CD8-positive, alpha-beta memory T cell (primary cell): ENCODE results near the gene C10orf105. TPM values are rescaled to one million over a fixed set of nuclear protein-coding genes. Genes with fewer than 3 reads are reported as not detected.
A peak's percentile ranks its signal among the peaks of the same experiment; 100 is the strongest.

Experiments used
- CTCF ChIA-PET: fragments of 350-600 bp; sonication (Branson Sonifier 250); formaldehyde crosslinking; loops from one replicate; lab custom pipeline; 2021; ENCODE audit warnings: antibody characterized with exemption; lab: Charles Lee
- POLR2A ChIA-PET: fragments of 350-600 bp; sonication (Branson Sonifier 250); formaldehyde crosslinking; loops from one replicate; lab custom pipeline; 2021; ENCODE audit warnings: antibody characterized with exemption; lab: Charles Lee
- DNase-seq, 5 donors: peaks; one replicate each; pipeline versions ENCODE4 v3.0.0 to v3.0.0-alpha.2; 2020 to 2022; ENCODE audit warnings: mixed read lengths in 1 of 5
- H3K27ac ChIP-seq: one replicate; pipeline ENCODE4 v1.7.0; 2013; ENCODE audit warnings: low read depth, mild to moderate bottlenecking, low read length, moderate library complexity
- H3K27me3 ChIP-seq: 2 replicates; pipeline ENCODE4 v1.7.0; 2013; ENCODE audit warnings: low read length, mild to moderate bottlenecking; ENCODE audit not compliant: insufficient read depth, poor library complexity, severe bottlenecking
- H3K36me3 ChIP-seq: 2 replicates; pipeline ENCODE4 v1.7.0; 2013; ENCODE audit warnings: mild to moderate bottlenecking, low read length, moderate library complexity; ENCODE audit not compliant: insufficient read depth
- H3K4me1 ChIP-seq: 2 replicates; pipeline ENCODE4 v1.7.0; 2013; ENCODE audit warnings: mild to moderate bottlenecking, low read length, moderate library complexity; ENCODE audit not compliant: insufficient read depth
- H3K4me3 ChIP-seq: 2 replicates; pipeline ENCODE4 v1.7.0; 2013; ENCODE audit warnings: mild to moderate bottlenecking, low read length
- H3K9me3 ChIP-seq: 2 replicates; pipeline ENCODE4 v1.7.0; 2013; ENCODE audit warnings: mild to moderate bottlenecking, low read length
- H3K27ac Mint-ChIP-seq, 8 donors: one replicate each; pipeline ENCODE4 v1.8.0; 2020 to 2021; ENCODE audit warnings: mixed read lengths in 8 of 8, mild to moderate bottlenecking in 6 of 8, inconsistent platforms in 3 of 8, moderate library complexity in 3 of 8
- H3K27me3 Mint-ChIP-seq, 2 donors: one replicate each; pipeline ENCODE4 v1.8.0; 2020 to 2021; ENCODE audit warnings: mixed read lengths in 2 of 2, mild to moderate bottlenecking in 1 of 2, moderate library complexity in 1 of 2
- H3K36me3 Mint-ChIP-seq, 3 donors: one replicate each; pipeline ENCODE4 v1.8.0; 2020 to 2021; ENCODE audit warnings: mixed read lengths in 3 of 3, inconsistent platforms in 1 of 3, mild to moderate bottlenecking in 1 of 3
- H3K4me1 Mint-ChIP-seq, 3 donors: one replicate each; pipeline ENCODE4 v1.8.0; 2020 to 2021; ENCODE audit warnings: mixed read lengths in 3 of 3, inconsistent platforms in 1 of 3, mild to moderate bottlenecking in 1 of 3
- H3K4me3 Mint-ChIP-seq, 7 donors: one replicate each; pipeline ENCODE4 v1.8.0; 2020 to 2021; ENCODE audit warnings: mixed read lengths in 7 of 7, mild to moderate bottlenecking in 6 of 7, moderate library complexity in 4 of 7, inconsistent platforms in 2 of 7
- H3K9me3 Mint-ChIP-seq, 5 donors: one replicate each; pipeline ENCODE4 v1.8.0; 2020 to 2022; ENCODE audit warnings: mixed read lengths in 5 of 5, mild to moderate bottlenecking in 3 of 5, moderate library complexity in 2 of 5, inconsistent platforms in 1 of 5
- polyA plus RNA-seq: library from polyadenylated mRNA; unstranded; fragments of 300-500 nt; fragmentation: Illumina TruSeq; gene quantifications from one replicate; pipeline ENCODE4 v1.2.3, GENCODE V29; 2021
- total RNA-seq, 2 experiments: library from RNA; stranded (reverse); gene quantifications; one replicate each; pipeline ENCODE4 v1.2.3, GENCODE V29; 2021

C10orf105 gene
- total and polyA plus RNA-seq, 3 experiments from 2014 or later, result 0.04 to 0.23 (median 0.11) TPM

- Histone ChIP-seq H3K9me3 (no peaks in the 10 kb centered on the region), H3K36me3 (no peaks in the 10 kb centered on the region), H3K4me1 (peaks cover 18% of the 10 kb centered on the region), H3K27ac (no peak overlapping the region), H3K27me3 (no peaks in the 10 kb centered on the region), H3K4me3 (no peak overlapping the region)
- Mint-ChIP-seq H3K36me3 (peaks cover 0 to 2% (median 0%) of the 10 kb centered on the region in 3 donors), H3K9me3 (peaks cover 0 to 6% (median 5%) of the 10 kb centered on the region in 5 donors), H3K4me3 (no peak overlapping the region), H3K4me1 (peaks cover 17 to 19% (median 17%) of the 10 kb centered on the region in 3 donors), H3K27me3 (no peaks in the 10 kb centered on the region), H3K27ac (peak overlapping the region in 1 of 8 donors; percentile 24)
- DNase-seq, result no peak
- ChIA-PET CTCF (interaction anchor here (0.8 to 1.4 kb wide), 3 partner anchors 18 to 120 kb away, joined by 3 to 4 read pairs (median 3); no protein-coding TSS in a partner anchor), POLR2A (interaction anchor here (0.5 to 0.7 kb wide), 2 partner anchors 94 to 381 kb away, joined by 3 read pairs; no protein-coding TSS in a partner anchor)
Measured at GRCh38 chr10:71690094-71690720, 29.4 kb downstream of the C10orf105 start.

- ChIA-PET CTCF (no interaction called here), POLR2A (no interaction called here)
- H3K4me1 ChIP-seq, result no peaks in the 10 kb centered on the region
- H3K36me3 ChIP-seq, result no peaks in the 10 kb centered on the region
- Mint-ChIP-seq H3K4me3 (peak overlapping the region in 1 of 7 donors; percentile 22), H3K9me3 (peaks cover 0 to 6% (median 5%) of the 10 kb centered on the region in 5 donors), H3K36me3 (peaks cover 0 to 2% (median 0%) of the 10 kb centered on the region in 3 donors), H3K27ac (peak overlapping the region; percentile 60 to 95 (median 80)), H3K4me1 (peaks cover 0 to 6% (median 5%) of the 10 kb centered on the region in 3 donors), H3K27me3 (no peaks in the 10 kb centered on the region)
- no peak for DNase-seq
- no peak overlapping the region for H3K27ac ChIP-seq
- no peaks in the 10 kb centered on the region for H3K27me3 ChIP-seq
- no peak overlapping the region for H3K4me3 ChIP-seq
- no peaks in the 10 kb centered on the region for H3K9me3 ChIP-seq
Measured at GRCh38 chr10:71688256-71688655, 31.3 kb downstream of the C10orf105 start.

GRCh38 chr10:71687480-71687879, 32.1 kb downstream of the C10orf105 start:
- no peaks in the 10 kb centered on the region for H3K27me3 Mint-ChIP-seq
- no peak for DNase-seq
- POLR2A ChIA-PET, result no interaction called here
- H3K4me3 Mint-ChIP-seq, result no peak overlapping the region
- H3K27ac Mint-ChIP-seq, result peak overlapping the region in 3 of 8 donors; percentile 60 to 90 (median 73)
- H3K9me3 ChIP-seq, result no peaks in the 10 kb centered on the region
- no peak overlapping the region for H3K27ac ChIP-seq
- peaks cover 0 to 6% (median 5%) of the 10 kb centered on the region in 5 donors for H3K9me3 Mint-ChIP-seq
- no peaks in the 10 kb centered on the region for H3K27me3 ChIP-seq
- H3K36me3 ChIP-seq, result no peaks in the 10 kb centered on the region
- no peak overlapping the region for H3K4me3 ChIP-seq
- CTCF ChIA-PET, result interaction anchor here (1.4 to 1.7 kb wide), 2 partner anchors 7 to 21 kb away, joined by 4 to 5 read pairs; no protein-coding TSS in a partner anchor
- no peaks in the 10 kb centered on the region for H3K4me1 ChIP-seq
- peaks cover 0 to 6% (median 5%) of the 10 kb centered on the region in 3 donors for H3K4me1 Mint-ChIP-seq
- H3K36me3 Mint-ChIP-seq, result peaks cover 0 to 2% (median 0%) of the 10 kb centered on the region in 3 donors

GRCh38 chr10:71687077-71687476, 32.5 kb downstream of the C10orf105 start:
- Histone ChIP-seq H3K27ac (no peak overlapping the region), H3K4me1 (no peaks in the 10 kb centered on the region), H3K4me3 (no peak overlapping the region), H3K27me3 (no peaks in the 10 kb centered on the region), H3K36me3 (no peaks in the 10 kb centered on the region), H3K9me3 (no peaks in the 10 kb centered on the region)
- no peak overlapping the region for H3K4me3 Mint-ChIP-seq
- ChIA-PET CTCF (interaction anchor here (1.4 to 1.7 kb wide), 2 partner anchors 8 to 22 kb away, joined by 4 to 5 read pairs; no protein-coding TSS in a partner anchor), POLR2A (no interaction called here)
- DNase-seq, result no peak
- H3K4me1 Mint-ChIP-seq, result peaks cover 0 to 6% (median 5%) of the 10 kb centered on the region in 3 donors
- H3K27me3 Mint-ChIP-seq, result no peaks in the 10 kb centered on the region
- peak overlapping the region in 1 of 8 donors; percentile 87 for H3K27ac Mint-ChIP-seq
- peaks cover 0 to 6% (median 5%) of the 10 kb centered on the region in 5 donors for H3K9me3 Mint-ChIP-seq
- H3K36me3 Mint-ChIP-seq, result peaks cover 0 to 2% (median 0%) of the 10 kb centered on the region in 3 donors

- Histone ChIP-seq H3K27ac (no peak overlapping the region), H3K4me3 (no peak overlapping the region), H3K27me3 (no peaks in the 10 kb centered on the region), H3K9me3 (no peaks in the 10 kb centered on the region), H3K36me3 (no peaks in the 10 kb centered on the region), H3K4me1 (no peaks in the 10 kb centered on the region)
- Mint-ChIP-seq H3K27ac (peak overlapping the region in 1 of 8 donors; percentile 17), H3K36me3 (peaks cover 0 to 2% (median 0%) of the 10 kb centered on the region in 3 donors), H3K27me3 (no peaks in the 10 kb centered on the region), H3K4me3 (no peak overlapping the region), H3K4me1 (peaks cover 0 to 6% (median 5%) of the 10 kb centered on the region in 3 donors), H3K9me3 (peaks cover 0 to 5% (median 3%) of the 10 kb centered on the region in 5 donors)
- POLR2A ChIA-PET, result no interaction called here
- no peak for DNase-seq
- CTCF ChIA-PET, result interaction anchor here (1.7 to 1.9 kb wide), 2 partner anchors 9 to 12 kb away, joined by 5 to 7 read pairs; no protein-coding TSS in a partner anchor
Measured at GRCh38 chr10:71685554-71686232, 33.9 kb downstream of the C10orf105 start.

GRCh38 chr10:71684356-71685173, 35.0 kb downstream of the C10orf105 start:
- CTCF ChIA-PET, result interaction anchor here (1.1 to 1.9 kb wide), 2 partner anchors 13 to 89 kb away, joined by 3 to 7 read pairs; partner anchors contain the start of gene VSIR

GRCh38 chr10:71683301-71683700, 36.3 kb downstream of the C10orf105 start:
- Histone ChIP-seq H3K27ac (no peak overlapping the region), H3K4me1 (no peaks in the 10 kb centered on the region), H3K36me3 (no peaks in the 10 kb centered on the region), H3K4me3 (no peak overlapping the region), H3K9me3 (no peaks in the 10 kb centered on the region), H3K27me3 (no peaks in the 10 kb centered on the region)
- peak overlapping the region in 1 of 8 donors; percentile 28 for H3K27ac Mint-ChIP-seq
- ChIA-PET CTCF (interaction anchor here (0.7 kb wide), 1 partner anchor 18 kb away, joined by 3 read pairs; no protein-coding TSS in a partner anchor), POLR2A (no interaction called here)
- H3K36me3 Mint-ChIP-seq, result peaks cover 0 to 2% (median 0%) of the 10 kb centered on the region in 3 donors
- no peak for DNase-seq
- peaks cover 0 to 6% (median 5%) of the 10 kb centered on the region in 3 donors for H3K4me1 Mint-ChIP-seq
- no peak overlapping the region for H3K4me3 Mint-ChIP-seq
- H3K27me3 Mint-ChIP-seq, result peaks cover 0 to 6% of the 10 kb centered on the region in 2 donors
- H3K9me3 Mint-ChIP-seq, result peaks cover 0 to 5% (median 2%) of the 10 kb centered on the region in 5 donors

More at GRCh38 chr10:71684356-71685173, 35.0 kb downstream of the C10orf105 start:
- Histone ChIP-seq H3K4me3 (no peak overlapping the region), H3K27me3 (no peaks in the 10 kb centered on the region), H3K9me3 (no peaks in the 10 kb centered on the region), H3K4me1 (no peaks in the 10 kb centered on the region), H3K36me3 (no peaks in the 10 kb centered on the region), H3K27ac (no peak overlapping the region)
- no peak overlapping the region for H3K4me3 Mint-ChIP-seq
- H3K4me1 Mint-ChIP-seq, result peaks cover 0 to 6% (median 5%) of the 10 kb centered on the region in 3 donors
- H3K27me3 Mint-ChIP-seq, result peaks cover 0 to 6% of the 10 kb centered on the region in 2 donors
- DNase-seq, result no peak
- H3K9me3 Mint-ChIP-seq, result peaks cover 0 to 5% (median 3%) of the 10 kb centered on the region in 5 donors
- POLR2A ChIA-PET, result no interaction called here
- peak overlapping the region in 1 of 8 donors; percentile 63 for H3K27ac Mint-ChIP-seq
- peaks cover 0 to 2% (median 0%) of the 10 kb centered on the region in 3 donors for H3K36me3 Mint-ChIP-seq
